Liver (tissue), 3 donors: Measurements from ENCODE around the gene TTLL5.

Experiments
- CTCF ChIP-seq: fragments of 150-350 bp; IDR thresholded peaks from 2 replicates; pipeline ENCODE4 v1.5.1; 2017; ENCODE audit warnings: improper control_type of control experiment, low read depth, low read length; ENCODE audit not compliant: missing input control
- EGR1 ChIP-seq, 2 donors: IDR thresholded peaks; 2 replicates each; pipeline ENCODE4 v1.6.1; 2016 to 2018; ENCODE audit warnings: antibody characterized with exemption in 2 of 2, low read depth in 2 of 2
- HNF4A ChIP-seq, 2 donors: conservative IDR thresholded peaks; 2 replicates each; pipeline ENCODE4 v1.6.1; 2016; ENCODE audit warnings: antibody characterized with exemption in 2 of 2, mild to moderate bottlenecking in 2 of 2
- MAX ChIP-seq: IDR thresholded peaks from 2 replicates; pipeline ENCODE4 v1.6.1; 2016; ENCODE audit warnings: antibody characterized with exemption
- RAD21 ChIP-seq, 2 donors: IDR thresholded peaks; 2 replicates each; pipeline ENCODE4 v1.6.1; 2016; ENCODE audit warnings: antibody characterized with exemption in 2 of 2, mild to moderate bottlenecking in 2 of 2
- REST ChIP-seq: IDR thresholded peaks from 2 replicates; pipeline ENCODE4 v1.6.1; 2016; ENCODE audit warnings: antibody characterized with exemption, mild to moderate bottlenecking
- TAF1 ChIP-seq: conservative IDR thresholded peaks from 2 replicates; pipeline ENCODE4 v1.6.1; 2016; ENCODE audit warnings: antibody characterized with exemption, mild to moderate bottlenecking
- donor health status: healthy.
- donor health status: healthy.

GRCh38 chr14:75648066-75648838, 12.8 kb upstream of the TTLL5 start:
- TF ChIP-seq RAD21 (IDR thresholded peaks at IDR 0.05) (peak; percentile 40 to 67), EGR1 (IDR thresholded peaks at IDR 0.05; ENCODE audit: low read depth in 2 of 2) (peak; percentile 69 to 72), MAX (peak; percentile 94), CTCF (no peak), TAF1 (no peak), REST (peak; percentile 71), HNF4A (conservative IDR thresholded peaks at IDR 0.05) (peak; percentile 83 to 89)
